CD4-positive, alpha-beta T cell treated with Interleukin-21 for 1 hour (primary cell): ENCODE data around the gene CCR9.
A peak's percentile ranks its signal among the peaks of the same experiment; 100 is the strongest.

Source experiments
- DNase-seq: peaks from one replicate; pipeline ENCODE4 v3.0.0-alpha.2; 2020

The CCR9 gene

DNA sequence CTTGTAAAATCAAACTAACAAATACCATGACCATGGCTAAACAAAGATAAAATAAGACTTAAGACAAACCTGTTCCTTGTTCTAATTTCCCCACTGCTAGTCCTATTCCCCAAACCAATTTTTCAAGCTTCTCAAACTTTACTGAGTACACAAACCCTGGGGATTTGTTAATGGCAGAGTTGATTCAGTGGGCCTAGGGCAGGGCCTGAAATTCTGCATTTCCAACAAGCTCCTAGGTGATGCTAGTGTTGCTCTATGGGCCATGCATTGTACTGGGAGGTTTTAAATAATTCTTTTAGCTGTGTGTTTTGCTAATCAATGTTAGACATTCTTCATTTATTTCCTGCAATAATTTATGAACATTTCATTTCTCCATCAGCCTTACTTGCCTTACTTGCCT is 13.3 kb upstream of the CCR9 start:
- DNase-seq, result no peak

DNA sequence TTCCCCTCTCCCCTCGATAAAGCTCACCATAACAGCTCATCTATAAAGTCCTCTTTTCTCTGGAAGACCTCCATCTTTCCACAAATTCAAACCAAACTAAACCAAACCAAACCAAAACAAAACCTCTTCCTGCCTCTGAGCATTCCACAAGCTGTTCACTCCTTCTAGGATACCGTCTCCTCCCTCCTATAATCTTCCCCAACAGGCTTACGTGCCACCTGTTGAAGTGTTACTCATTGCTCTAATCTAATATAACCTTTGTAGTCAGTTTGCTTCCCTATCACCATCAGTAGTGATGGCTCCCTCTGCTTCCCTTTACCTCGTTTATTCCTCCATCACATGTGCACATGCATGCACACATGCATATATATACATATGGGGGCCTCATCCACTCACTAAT is 12.7 kb upstream of the CCR9 start:
- DNase-seq, result no peak

DNA sequence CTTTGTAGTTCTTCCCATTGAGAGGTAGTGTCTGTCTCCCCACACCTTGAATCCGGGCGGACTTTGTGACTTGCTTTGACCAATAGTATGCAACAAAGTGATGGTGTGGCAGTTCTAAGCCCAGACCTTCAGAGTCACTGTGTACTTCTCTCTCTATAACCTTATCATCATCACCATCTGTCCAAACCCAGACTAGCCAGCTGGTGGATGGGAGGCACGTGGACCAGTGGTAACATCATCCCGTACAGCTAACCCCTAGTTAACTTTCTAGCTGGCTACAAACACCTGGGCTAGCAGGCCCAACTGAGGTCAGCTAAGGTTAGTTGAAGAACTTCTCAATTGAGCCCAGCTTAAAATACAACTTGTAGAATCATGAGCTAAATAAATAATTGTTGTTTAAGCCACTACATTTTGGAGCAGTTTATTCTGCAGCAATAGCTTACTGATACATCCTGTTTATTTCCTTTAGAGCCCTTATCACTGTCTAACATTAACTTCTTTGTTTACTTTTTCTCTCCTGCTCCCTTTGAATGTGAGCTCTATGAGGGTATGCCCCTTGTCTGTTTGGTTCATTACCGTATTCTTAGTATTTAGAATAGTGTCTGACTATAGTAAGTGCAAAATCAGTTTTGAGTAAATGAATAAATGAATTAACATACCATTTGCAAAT is 11.5 kb upstream of the CCR9 start:
- no peak for DNase-seq

DNA sequence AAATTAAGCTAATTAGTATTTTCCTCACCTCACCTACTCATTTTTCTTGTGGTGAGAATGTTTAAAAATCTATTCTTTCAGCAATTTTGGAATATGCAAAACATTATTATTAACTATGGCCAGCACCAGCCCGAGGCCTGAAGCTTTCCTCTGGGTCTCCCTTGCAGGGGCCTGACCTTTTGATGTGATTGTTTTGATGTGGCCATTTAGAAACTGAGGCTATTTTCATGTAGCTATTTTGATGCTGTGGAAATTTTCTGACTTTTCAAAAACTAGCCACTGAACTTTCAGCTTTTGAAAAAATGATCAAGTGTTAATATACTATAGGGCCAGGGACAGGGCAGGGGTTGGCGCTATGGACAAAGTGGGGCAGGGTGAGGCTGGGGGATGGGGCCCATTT is 8.2 kb upstream of the CCR9 start:
- DNase-seq, result no peak

DNA sequence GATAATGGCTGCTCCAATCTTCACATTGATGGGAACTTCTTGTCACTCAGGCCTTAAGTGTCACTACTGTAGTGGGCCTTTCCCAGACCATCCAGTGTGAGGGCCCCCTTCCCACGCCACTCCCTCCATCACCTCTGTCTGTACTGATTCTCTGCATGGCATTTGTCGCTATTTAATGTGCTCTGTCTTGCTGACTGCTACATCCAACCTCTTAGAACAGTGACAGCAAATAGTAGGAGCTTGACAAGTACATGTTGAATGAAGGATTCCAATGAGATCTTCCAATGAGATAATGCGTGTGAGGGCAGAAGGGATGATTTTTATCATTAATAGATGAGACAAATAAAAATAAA is 5.6 kb upstream of the CCR9 start:
- no peak for DNase-seq

DNA sequence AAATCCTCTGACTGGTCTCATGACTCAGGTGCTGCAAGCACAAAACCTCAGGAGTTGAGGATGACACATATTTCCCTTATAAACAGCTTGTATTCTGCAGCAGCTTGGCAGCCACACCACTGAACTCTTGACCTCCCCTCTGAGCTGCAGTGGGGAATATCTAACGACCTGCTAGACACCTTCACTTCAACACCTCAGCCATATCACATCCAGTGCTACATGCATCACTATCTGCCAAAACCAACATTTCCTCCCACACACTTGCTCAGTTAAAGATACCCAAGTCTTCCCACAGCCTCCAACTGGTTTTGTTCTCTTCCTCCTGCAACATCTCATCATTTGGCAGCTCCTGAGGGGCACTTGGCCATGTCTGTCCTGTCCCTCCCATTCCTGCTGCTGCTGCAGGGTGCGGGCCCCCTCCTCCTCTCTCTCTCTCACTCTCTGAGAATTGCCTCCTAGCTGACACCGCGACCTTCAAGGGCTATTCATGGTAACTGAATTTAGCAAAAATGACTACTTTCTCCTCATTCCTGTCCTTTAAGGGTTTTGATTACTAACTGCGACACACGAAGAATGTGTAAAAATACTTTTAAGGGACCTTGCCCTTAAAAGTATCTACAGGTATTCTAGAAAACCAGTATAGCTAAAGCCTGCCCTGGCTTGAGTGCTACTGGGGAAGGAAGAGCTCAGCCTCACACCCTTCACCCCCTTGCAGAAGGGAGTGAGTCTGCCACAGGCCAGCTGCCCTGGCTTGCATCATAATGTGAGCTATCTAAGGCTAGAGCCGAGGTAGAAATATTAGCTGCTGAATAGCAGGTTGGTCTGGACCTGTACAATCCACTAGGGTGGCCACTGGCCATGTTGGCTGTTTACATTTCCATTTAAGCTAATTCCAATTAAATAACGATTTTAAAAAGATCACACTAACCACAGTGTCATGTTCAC is 5.0 kb upstream of the CCR9 start:
- DNase-seq, result peak; percentile 49

DNA sequence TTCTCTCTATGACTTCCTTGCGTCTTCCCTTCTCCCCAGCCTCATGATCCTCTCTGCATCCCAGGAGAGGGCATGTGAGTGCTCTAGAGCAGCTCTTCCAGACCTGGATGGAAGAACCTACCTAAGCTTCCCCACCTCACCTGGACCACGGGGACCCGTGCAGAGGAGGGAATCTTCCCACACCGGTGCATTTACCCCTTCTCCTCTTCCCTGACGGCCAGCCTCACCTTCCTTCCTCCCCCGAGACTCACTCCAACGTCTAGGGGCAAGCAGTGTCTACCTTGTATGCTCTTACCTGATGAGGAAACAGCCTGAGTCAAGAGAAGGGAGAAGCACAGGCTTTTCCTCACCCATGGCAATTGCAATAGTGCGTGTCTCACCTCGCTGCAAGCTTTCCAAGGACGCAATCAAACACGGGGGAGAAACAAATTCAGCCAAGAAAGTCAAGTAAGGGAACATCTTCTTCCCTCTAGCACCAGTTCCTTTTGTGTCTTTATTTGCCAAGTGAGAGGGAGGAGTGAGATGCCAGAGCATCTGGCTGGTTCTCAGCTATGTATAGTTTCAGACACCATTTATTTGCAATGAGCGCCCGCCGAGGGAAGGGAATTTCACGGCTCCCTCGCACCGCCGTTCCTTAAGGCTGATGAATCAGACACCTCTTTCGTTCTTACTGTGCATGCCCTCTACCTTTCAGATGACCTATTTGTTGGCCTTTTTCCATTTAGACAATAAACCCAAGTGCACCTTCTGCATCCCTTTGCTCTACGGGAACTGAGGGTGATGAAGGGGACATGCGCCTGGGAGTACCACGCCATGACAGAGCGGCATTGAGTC is 1.8 kb upstream of the CCR9 start:
- no peak for DNase-seq

DNA sequence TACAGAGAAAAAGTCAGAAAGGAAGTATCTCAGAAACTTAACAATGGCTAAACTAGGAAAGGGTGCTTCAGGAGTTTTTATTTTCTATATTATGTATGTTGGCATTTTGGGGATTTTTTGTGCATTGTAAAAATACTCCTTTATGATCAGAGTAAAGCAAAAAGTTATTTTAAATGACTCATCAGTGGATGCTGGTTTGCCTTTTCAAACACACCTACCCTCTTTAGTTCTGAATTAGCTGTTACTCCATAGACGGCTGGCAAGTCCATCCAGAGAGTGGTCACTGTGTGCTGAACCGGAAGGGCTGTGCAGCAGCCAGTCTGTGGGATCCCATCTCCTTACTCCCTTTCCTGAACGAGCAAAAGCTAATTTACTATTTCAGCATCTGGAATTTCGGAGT is 942 bp downstream of the CCR9 start:
- no peak for DNase-seq

DNA sequence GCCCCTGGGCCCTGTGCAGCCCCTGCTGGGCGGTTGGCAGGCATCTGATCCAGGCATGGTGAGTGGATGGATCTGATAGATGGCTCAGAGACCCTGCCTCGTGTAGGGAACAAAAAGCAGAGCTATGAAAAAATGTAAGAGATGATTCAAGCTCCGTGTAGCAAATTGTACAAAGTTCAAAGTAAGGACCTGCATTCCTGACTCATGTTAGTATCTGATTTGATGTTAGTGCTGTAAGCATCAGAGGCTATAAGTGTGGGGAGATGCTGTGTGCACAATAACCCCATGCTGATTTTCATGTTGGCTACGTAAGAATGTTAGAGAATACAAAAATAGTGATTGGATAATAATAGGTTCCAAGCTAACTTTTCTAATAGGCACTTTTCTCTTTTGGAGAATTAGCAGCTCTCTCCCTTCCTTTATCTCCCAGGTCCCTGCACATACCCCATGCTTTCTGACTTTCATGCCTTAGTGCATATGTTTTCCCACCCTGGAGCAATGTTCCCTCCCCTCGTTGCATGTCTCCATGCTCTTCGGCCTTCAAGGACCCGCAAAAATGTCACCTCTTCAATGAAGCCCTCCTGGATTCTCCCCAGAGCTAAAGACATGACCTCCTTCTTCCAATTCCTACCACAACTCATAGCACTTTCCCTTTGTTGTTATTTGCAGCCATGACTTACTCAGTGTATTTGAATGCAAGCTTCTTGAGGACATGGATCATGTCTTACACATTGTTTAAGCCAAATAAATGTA is 1.6 kb downstream of the CCR9 start:
- no peak for DNase-seq

DNA sequence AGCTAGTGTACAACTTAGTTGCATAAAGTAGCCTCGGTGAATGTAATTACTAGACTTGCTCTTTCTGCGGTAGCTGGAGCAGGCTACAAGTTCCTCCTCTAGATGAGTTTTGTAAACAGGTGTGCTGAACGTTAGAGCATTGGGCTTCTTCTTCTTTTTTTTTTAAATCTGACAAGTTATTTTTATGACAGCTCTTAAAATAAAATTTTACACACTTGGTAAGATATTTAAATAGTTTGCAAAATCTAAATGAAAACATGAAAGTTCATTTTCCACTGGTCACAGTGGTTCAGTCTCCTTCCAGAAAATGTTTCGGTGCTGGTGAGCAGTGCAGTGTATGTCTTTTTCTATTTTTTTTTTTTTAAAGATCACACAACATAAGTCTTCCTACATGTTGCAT is 3.0 kb downstream of the CCR9 start:
- DNase-seq, result no peak

DNA sequence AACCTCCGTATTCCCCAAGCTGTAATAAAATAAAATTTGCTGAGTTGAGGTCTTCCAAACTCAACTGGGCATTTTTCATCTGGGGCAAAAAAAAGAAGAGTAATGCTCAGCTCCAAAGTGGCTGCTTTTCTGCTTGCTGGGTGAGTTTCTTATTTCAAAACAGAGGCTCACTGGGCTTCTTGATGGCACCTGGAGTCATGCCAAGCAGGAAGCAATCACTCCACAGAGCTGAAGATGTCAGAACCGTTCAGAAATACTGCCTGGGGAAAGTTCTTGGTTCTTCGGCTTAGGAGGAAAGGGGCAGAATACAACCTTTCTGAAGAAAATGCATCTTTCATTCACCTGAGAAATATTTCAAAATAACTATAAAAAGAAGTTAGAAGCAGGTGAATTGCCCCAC is 4.1 kb downstream of the CCR9 start:
- peak; percentile 13 for DNase-seq

DNA sequence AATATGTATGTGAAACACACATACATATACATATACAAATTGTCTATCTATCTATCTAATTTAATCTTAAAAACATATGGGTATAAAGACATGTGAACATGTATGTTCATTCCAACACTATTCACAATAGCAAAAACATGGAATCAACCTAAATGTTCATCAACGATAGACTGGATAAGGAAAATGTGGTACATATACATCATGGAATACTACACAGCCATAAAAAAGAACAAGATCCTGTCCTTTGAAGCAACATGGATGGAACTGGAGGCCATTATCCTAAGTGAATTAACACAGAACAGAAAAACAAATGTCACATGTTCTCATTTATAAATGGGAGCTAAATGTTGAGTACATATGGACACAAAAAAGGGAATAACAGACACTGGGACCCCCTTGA is 5.8 kb downstream of the CCR9 start:
- no peak for DNase-seq

DNA sequence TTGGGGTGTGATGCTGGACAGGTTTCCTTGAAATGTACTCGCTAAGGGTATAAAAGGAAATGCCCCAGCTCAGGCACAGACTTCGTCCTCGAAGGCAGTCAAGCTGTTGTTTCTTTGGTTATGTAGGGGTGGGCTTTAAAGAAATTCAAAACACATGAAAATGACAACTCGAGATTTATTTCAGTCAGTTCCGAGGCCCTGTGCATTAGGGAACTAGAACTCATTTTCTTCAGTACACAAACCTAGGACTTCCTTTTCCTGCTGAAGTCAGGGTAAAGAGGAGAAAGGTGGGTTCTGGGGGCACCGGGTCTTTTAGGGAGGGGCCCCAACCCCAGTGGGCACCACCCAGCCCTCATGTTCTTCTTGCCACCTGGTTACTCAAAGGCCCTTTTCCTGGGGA is 7.7 kb downstream of the CCR9 start:
- DNase-seq, result no peak

DNA sequence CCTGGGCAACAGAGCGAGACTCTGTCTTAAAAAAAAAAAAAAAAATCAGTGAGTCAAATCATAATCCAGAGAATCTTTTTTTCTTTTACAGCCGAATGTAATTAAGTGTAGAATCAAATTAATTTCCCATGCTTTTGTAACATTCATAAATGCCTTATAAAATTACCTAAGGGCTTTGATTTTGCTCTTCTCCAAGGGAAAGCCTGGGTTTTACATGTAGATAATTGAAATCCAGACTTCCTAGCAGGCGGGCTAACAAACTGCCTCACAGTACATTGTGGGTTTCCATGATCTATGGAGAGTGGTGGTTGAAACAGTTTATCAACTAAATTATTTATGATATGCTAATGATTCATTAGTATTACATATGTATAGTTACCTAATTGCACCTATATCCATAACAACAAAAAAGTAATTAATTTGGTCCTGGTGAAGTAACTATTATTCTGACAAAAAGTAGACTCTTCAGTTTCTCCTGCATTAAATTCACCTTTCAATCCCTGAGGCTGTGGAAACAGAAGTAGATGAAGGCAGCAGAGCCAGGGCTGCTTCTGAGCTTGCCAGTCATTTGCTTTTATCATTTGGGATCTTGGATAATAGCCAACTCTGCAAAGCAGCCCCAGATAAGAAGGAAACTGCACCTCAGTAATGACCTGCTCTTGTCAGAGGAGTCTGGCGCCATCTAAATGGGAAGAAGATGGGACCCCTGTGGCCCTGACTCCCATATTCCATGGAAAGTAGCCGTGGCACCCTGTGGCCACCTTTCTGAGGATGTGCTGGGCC is 9.5 kb downstream of the CCR9 start:
- no peak for DNase-seq

DNA sequence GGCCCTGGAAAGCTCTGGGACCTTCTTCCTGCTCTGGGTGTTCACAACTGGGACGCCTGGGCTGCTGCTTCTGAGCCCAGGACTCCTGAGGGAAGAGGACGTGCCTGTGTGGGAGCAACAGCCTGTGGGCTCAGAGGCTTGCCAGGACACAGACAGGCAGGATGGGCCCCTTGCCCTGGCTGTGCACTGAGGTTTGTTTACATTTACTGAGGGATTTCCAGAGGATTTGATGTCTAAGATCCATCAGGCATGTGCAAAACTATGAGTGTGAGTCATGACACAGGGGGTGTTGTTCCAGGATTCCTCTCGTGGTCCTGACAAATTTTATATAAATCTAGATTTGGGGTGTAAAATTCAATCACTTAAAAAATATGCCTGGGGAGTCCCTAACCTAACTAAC is 10.6 kb downstream of the CCR9 start:
- no peak for DNase-seq

DNA sequence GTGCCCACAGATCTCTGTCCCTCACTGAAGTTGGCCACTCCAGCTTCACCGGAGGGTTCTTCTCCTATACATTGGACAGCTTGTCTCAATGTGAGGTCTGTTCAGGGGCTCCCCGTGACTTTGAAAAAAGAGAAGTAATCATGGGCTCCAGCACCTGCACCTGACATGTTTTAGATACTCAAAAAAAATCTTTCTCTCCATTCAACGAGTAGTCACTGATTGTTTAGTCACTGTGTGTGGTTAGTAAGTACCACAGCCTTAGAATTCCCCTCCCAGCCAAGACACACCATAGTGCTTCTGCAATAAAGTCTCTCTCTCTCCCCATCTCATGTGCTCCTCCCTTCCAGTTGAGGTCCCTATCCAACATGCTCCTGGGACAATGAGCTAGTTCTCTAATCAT is 18.6 kb downstream of the CCR9 start:
- DNase-seq, result no peak

DNA sequence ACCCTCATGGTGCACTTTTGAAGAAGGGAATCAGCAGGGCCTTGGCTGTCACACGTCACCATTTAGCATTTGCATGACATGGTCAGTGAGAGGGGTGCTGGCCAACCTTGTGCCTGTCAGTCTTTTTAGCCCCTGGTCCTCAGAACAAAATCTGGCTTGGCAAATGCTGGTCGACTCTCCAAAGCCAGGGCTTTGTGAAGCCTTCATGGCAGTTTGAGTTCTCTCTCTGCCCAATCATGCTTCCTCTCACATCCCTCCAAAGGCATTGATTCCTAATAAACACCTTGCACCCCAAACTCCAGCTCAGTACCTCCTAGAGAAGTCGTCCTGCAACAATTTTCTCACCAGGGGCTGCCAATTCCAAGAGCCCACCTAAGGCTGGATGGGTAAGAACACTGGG is 19.4 kb downstream of the CCR9 start:
- DNase-seq, result no peak

DNA sequence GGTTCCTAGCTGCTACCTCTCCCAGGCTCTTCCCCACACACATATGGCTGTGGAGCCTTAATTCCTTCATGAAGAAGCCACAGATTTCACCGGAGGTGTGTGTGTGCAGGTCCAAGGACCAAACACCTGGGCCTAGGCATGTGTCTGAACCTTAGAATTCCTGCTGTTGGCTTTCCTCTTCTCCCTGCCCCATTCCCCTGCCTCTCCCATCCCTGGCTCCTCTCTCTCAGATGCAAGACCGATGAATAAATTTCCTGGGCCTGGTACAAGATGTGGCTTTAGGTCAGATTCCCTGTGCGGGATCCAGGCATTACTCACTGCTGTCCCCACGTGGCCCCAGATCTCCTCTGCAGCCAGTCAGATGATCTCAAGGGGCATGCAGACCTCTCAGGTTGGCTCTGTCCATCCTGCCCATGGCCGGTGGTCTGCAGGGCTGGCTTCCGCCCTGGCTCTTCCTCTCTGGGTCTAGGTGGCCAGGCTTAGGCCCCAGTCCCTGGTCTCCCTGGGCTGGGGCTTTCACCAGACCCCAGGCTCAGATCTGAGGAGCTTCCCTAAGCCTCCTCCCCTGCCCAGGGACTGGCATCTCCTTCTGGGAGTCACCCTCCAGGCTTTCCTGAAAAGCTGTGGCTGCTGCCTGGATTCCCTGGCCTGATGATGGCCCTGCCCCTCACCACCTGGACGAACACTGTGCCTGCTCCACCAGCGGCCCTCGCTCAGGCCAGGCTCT is 20.5 kb downstream of the CCR9 start:
- no peak for DNase-seq

DNA sequence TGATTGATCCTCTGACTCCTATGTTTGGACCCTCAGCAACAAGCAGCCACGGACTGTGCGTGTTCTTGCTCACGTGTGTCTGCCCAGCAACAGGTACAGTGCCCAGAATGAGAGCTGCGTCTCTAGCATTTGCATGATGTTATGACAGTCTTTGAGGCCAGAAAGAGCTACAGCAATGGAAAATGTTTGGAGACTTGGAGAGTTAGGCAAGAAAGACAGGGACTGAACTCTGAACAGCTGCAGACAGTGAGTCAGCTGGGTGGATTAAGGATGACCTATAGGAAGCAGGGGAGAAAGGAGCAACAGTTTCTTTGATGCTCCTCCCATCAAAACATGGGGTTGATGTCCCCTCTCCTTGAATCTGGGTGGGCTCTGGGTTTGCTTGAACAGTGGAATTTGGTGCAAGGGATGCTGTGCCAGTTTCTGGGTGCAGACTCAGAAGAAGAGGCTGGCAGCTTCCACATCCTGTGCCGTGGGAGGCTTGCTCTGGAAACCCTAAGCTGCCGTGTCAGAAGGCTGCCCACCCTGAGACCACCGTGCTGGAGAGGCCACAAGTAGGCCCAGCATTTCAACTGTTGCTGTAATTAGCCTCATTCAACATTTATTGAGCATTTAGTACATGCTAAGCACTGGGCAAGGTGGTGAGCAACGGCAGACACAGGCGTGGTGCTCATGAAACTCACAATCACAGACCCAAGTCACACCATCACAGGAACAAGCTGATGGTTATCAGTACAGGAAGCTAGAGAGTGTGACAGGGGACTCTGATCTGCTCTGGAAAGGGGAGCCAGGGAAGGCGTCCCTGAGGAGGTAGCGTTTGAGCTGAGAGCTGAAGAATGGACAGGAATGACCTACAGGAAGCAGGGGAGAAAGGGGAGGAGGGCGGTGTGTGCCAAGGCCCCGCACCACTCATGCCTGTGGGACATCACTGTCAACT is 21.7 kb downstream of the CCR9 start:
- DNase-seq, result peak; percentile 43

DNA sequence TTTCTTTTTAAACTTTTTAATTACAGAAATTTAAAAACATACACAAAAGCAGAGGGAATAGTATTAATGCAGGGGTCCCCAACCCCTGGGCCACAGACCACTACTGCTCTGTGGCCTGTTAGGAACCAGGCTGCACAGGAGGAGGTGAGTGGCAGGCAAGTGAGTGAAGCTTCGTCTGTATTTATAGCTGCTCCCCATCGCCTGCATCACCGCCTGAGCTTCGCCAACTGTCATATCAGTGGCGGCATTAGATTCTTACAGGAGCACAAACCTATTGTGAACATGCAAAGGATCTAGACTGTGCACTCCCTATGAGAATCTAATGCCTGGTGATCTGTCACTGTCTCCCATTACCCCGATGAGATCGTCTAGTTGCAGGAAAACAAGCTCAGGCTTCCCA is 22.4 kb downstream of the CCR9 start:
- no peak for DNase-seq
